Loucy (cell line): ENCODE measurements around the gene CLNS1A.
"Not testable (repeated sequence)": the region's sequence is repeated elsewhere in the genome, so short reads cannot be mapped to it uniquely, and the experiment has no call there.

ENCODE experiments used
- H2AFZ ChIP-seq: fragments of 200-600 bp; sonication (generic); 2 replicates; pipeline ENCODE4 v1.6.0; 2016; ENCODE audit warnings: antibody characterized with exemption, mild to moderate bottlenecking, low read length, moderate library complexity
- H3F3A ChIP-seq: fragments of 200-600 bp; 2 replicates; pipeline ENCODE4 v1.6.0; 2016; ENCODE audit warnings: antibody characterized with exemption, low read depth, mild to moderate bottlenecking
- H3K27me3 ChIP-seq: fragments of 200-600 bp; sonication (generic); 2 replicates; pipeline ENCODE4 v1.6.1; 2014; ENCODE audit warnings: low read length, mild to moderate bottlenecking; ENCODE audit not compliant: insufficient read depth, poor library complexity, severe bottlenecking
- H3K36me3 ChIP-seq: fragments of 200-600 bp; sonication (generic); 2 replicates; pipeline ENCODE4 v1.6.1; 2016; ENCODE audit warnings: low read length; ENCODE audit not compliant: insufficient read depth
- H3K4me1 ChIP-seq: fragments of 200-600 bp; sonication (generic); 2 replicates; pipeline ENCODE4 v1.5.1; 2014; ENCODE audit warnings: low read length, mild to moderate bottlenecking; ENCODE audit not compliant: insufficient read depth, poor library complexity, severe bottlenecking
- H3K4me2 ChIP-seq: fragments of 200-600 bp; sonication (generic); 2 replicates; pipeline ENCODE4 v1.6.0; 2014; ENCODE audit warnings: antibody characterized with exemption, low read length, low read depth, mild to moderate bottlenecking; ENCODE audit not compliant: poor library complexity, severe bottlenecking
- H3K4me3 ChIP-seq: fragments of 200-600 bp; sonication (generic); 2 replicates; pipeline ENCODE4 v1.5.1; 2014; ENCODE audit warnings: low read length, mild to moderate bottlenecking, mixed read lengths; ENCODE audit not compliant: poor library complexity, severe bottlenecking
- H3K79me2 ChIP-seq: fragments of 200-600 bp; sonication (generic); 2 replicates; pipeline ENCODE4 v1.6.1; 2014; ENCODE audit warnings: low read length; ENCODE audit not compliant: insufficient read depth
- H3K9ac ChIP-seq: fragments of 200-600 bp; sonication (generic); 2 replicates; pipeline ENCODE4 v1.6.0; 2014; ENCODE audit warnings: mild to moderate bottlenecking, low read depth, low read length, moderate library complexity; ENCODE audit not compliant: poor library complexity, severe bottlenecking
- H3K9me2 ChIP-seq: fragments of 200-600 bp; sonication (generic); replicated peaks from 2 replicates; pipeline ENCODE4 v1.6.1; 2016; ENCODE audit warnings: low read depth, low read length, mixed read lengths
- H3K9me3 ChIP-seq: fragments of 200-600 bp; sonication (generic); 2 replicates; pipeline ENCODE4 v1.6.1; 2014; ENCODE audit warnings: mild to moderate bottlenecking, antibody characterized with exemption, low read length, low read depth; ENCODE audit not compliant: insufficient read depth
- H4K20me1 ChIP-seq: fragments of 200-600 bp; sonication (generic); 2 replicates; pipeline ENCODE4 v1.6.0; 2014; ENCODE audit warnings: antibody characterized with exemption, low read length, mild to moderate bottlenecking; ENCODE audit not compliant: insufficient read depth, poor library complexity, severe bottlenecking
- EZH2phosphoT487 ChIP-seq: fragments of 200-600 bp; IDR thresholded peaks from 2 replicates; pipeline ENCODE4 v1.6.1; 2018; ENCODE audit warnings: antibody characterized with exemption, mild to moderate bottlenecking, moderate library complexity, borderline replicate concordance
- TF ChIP-seq, protein P1 (sequence below): fragments of 200-600 bp; sonication (generic); conservative IDR thresholded peaks from 2 replicates; pipeline ENCODE4 v1.5.1; 2014; ENCODE audit warnings: mild to moderate bottlenecking, antibody characterized with exemption, low read length

Gene CLNS1A

GRCh38 chr11:77589181-77589520, 48.4 kb downstream of the CLNS1A start:
- Histone ChIP-seq H3F3A (no peaks in the 10 kb centered on the region), H3K4me2 (peak overlapping the region; percentile 70), H3K4me1 (peaks cover 16% of the 10 kb centered on the region), H2AFZ (peak overlapping the region; percentile 97), H3K9me3 (no peaks in the 10 kb centered on the region), H3K9ac (peak overlapping the region; percentile 77), H3K4me3 (peak overlapping the region; percentile 81), H3K27me3 (no peaks in the 10 kb centered on the region), H4K20me1 (no peaks in the 10 kb centered on the region), H3K9me2 (no peaks in the 10 kb centered on the region), H3K36me3 (no peaks in the 10 kb centered on the region), H3K79me2 (no peaks in the 10 kb centered on the region)
- TF ChIP-seq, protein P1, sequence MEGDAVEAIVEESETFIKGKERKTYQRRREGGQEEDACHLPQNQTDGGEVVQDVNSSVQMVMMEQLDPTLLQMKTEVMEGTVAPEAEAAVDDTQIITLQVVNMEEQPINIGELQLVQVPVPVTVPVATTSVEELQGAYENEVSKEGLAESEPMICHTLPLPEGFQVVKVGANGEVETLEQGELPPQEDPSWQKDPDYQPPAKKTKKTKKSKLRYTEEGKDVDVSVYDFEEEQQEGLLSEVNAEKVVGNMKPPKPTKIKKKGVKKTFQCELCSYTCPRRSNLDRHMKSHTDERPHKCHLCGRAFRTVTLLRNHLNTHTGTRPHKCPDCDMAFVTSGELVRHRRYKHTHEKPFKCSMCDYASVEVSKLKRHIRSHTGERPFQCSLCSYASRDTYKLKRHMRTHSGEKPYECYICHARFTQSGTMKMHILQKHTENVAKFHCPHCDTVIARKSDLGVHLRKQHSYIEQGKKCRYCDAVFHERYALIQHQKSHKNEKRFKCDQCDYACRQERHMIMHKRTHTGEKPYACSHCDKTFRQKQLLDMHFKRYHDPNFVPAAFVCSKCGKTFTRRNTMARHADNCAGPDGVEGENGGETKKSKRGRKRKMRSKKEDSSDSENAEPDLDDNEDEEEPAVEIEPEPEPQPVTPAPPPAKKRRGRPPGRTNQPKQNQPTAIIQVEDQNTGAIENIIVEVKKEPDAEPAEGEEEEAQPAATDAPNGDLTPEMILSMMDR, result no peak
- TF ChIP-seq EZH2phosphoT487, result no peak

- no peak for TF ChIP-seq EZH2phosphoT487
- TF ChIP-seq, protein P1, result no peak
- Histone ChIP-seq H3K4me2 (no peak overlapping the region), H3K9me2 (no peaks in the 10 kb centered on the region), H3K4me3 (no peak overlapping the region), H2AFZ (no peak overlapping the region), H3K79me2 (no peaks in the 10 kb centered on the region), H4K20me1 (no peaks in the 10 kb centered on the region), H3K9ac (no peak overlapping the region), H3F3A (no peaks in the 10 kb centered on the region), H3K9me3 (peaks cover 8% of the 10 kb centered on the region; the same call in 1 of the 2 replicates), H3K36me3 (no peaks in the 10 kb centered on the region), H3K4me1 (no peaks in the 10 kb centered on the region), H3K27me3 (no peaks in the 10 kb centered on the region)
Measured at GRCh38 chr11:77580712-77581337, 56.8 kb downstream of the CLNS1A start.

DNA sequence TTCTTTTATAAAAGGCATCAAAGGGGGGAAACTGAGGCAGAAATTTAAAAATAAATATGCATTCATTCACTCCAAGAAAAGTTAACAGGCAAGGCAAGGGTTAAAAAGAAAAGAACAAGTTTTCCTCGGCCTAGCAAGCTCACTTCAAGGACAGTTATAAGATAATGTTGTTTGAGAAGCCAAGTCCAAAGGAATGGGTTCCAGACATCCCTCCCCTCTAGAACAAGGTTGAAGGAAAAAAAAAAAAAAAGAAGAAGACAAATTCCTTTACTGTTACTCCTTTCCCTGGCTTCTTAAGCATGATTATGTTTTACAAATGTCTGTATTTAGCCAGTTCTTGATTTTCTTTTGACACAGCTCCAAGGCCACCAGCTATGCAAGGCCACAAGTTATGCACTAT, 62.2 kb downstream of the CLNS1A start:
- H3K79me2 ChIP-seq, H2AFZ ChIP-seq, H3K4me2 ChIP-seq, H3K36me3 ChIP-seq, H3K4me1 ChIP-seq, H3F3A ChIP-seq, H3K4me3 ChIP-seq, H3K9ac ChIP-seq, H3K27me3 ChIP-seq, H3K9me3 ChIP-seq, H4K20me1 ChIP-seq, H3K9me2 ChIP-seq: not testable (repeated sequence)

- H3K4me2 ChIP-seq, H3K27me3 ChIP-seq, H3K36me3 ChIP-seq, H3F3A ChIP-seq, H3K9ac ChIP-seq, H3K9me2 ChIP-seq, H2AFZ ChIP-seq, H3K4me1 ChIP-seq, H3K79me2 ChIP-seq, H3K9me3 ChIP-seq, H4K20me1 ChIP-seq, H3K4me3 ChIP-seq: not testable (repeated sequence)
Measured at GRCh38 chr11:77570896-77571295, 66.7 kb downstream of the CLNS1A start.
